CMK (cell line): ENCODE results near the gene JCHAIN.

Source experiments
- DNase-seq: peaks from one replicate; pipeline ENCODE4 v3.0.0-alpha.2; 2010; ENCODE audit warnings: low read depth

Gene JCHAIN

DNA sequence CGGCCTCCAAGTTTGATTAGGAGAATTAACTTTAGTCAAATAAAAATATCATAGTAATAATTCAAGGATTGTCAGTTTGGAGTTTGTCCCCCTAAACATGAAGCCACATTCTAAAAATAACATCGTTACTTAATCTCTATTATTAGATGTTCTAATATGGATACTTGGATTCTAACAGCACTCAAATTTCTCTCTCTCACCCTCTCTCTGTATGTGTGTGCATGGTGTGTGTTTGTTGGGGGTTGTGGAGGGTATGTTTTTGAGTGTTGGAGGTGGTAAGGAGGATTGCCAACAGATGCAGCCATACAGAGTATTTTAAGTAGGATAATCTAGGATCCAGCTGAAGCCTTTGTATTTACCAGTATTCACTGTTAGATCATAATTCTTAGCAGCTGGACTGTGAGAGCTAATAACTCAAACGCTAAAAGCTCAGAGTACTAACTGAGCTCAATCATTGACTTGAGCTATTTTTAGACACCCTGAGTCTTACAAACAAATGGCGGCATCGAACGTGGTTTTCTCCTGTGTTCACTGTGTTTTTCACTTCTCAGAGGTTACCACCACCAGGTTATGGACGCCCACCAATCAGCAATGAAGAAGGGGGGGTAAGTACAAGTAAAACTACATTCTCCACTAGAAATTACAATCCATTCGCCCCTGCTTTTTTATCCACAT is 28.9 kb downstream of the JCHAIN start:
- DNase-seq: no peak

DNA sequence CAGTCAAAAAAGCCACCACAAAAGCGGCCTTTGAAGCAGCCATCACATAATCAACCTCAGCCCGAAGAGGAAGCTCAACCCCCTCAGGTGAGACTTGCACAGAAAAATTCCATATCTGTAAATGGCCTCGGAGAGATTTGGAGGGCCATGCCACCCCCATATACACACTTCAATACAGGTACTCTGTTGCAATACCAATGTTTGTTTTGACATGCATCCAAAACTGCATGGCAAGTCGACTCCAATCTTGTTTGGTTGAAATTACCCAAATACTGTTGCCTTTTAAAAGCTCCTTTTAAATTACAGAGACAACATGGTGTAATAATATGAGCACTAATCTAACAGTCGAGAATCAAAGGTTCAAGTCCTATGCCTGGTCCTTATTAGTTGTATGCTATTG is 31.8 kb downstream of the JCHAIN start:
- DNase-seq: no peak

DNA sequence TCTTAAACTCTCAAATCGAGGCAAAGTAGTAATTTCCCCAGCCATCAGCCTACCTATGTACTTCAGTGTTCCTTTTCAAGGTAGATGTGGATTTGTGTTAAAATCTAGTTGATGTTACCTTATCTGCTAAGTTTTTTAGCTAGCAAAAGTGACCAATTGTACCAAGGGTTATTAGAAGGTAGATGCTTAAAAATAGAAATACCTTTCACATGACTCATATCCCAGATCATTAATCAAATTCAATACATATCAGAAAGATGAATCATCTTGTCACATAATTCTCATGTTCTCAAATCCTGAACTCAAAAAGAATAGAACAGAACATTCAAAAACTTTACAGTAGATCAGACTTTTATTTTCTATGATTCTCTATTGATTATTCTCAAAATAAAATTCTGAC is 34.3 kb downstream of the JCHAIN start:
- DNase-seq: no peak

DNA sequence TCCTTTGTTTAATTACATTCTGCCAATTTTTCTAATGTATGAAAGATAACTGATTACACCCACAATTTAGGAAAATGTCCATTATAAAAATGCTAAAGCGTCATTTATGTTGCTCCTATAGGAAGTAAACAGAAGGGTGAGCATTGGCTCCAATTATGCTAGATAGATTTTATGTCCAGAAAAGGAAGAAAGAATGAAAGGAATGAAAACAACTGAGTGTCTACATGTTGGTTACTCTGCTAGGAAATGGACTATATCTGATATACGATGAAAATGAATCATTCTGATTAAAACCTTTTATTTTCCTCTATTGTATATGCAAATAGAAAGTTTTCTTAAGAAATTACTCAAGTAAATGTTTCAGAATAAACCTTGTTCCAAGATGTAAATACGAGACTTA is 36.1 kb downstream of the JCHAIN start:
- no peak for DNase-seq

DNA sequence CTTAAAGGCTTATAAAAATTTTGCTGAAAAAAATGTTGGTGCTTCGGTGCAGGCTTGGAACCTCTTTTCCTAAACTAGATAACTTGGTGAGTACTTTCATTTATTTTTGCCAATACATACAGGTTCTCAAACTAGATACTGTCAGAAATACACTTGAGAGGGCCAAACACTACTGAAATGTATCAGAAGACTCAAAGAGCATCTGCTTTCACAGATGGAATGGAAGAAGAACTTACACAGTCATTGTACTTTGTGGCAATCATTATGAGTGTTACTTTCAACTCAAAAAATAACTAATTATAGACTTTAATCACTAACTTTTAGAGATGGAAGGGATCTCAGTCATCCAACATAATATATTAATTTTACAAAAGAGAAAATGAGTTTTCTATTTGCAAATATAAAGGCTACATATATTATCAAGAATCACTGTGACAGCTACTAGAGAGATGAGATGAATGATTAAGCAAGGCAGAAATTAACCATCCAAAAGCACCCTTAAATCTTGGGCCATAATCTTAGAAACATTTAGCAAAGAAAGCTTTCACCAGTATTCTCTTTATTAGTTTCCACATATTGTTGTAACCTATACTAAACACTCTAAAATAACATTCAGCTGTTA is 36.7 kb downstream of the JCHAIN start:
- DNase-seq: no peak

DNA sequence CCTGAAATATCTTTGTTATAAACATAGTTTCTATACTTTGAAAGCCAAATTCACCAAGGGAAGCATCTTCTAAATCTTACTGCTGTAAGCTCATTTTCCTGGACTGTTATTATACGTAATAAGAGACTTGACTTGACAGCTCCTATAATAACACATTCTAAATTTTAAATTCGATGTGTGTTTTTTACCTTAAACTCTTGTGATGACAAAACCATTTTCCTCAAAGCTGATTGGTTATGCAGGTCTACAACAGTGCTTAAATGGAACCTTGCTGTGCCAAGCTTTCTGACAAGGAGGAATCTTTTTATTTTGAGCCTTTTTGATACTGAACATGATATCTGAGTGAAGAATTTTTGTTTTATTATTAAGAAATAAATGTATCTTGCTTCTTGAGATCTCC is 37.9 kb downstream of the JCHAIN start, which contains the start of gene ENAM:
TSS of gene ENAM (plus strand) at position 301 of the 400 bp plus-strand sequence. CDS start 757 bp downstream, outside the sequence.
- no peak for DNase-seq

DNA sequence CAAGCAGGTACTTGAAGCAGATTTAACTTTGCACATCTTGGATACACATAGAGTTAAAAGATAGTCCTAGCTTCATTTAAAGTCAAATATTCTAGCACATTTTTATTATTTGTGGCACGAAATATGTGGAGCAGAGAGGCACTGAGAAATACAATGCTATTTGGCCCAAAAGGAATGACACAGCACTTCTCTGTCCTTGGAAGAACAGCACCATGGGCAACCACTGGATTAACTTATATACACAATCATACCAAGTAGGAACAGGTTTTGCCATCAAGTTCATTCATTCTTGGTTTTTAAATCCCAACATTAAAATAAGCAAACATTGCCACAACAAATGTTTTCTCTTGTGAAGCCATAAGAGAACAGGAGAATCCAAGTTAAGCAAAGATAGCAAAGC is 38.7 kb downstream of the JCHAIN start:
- no peak for DNase-seq

DNA sequence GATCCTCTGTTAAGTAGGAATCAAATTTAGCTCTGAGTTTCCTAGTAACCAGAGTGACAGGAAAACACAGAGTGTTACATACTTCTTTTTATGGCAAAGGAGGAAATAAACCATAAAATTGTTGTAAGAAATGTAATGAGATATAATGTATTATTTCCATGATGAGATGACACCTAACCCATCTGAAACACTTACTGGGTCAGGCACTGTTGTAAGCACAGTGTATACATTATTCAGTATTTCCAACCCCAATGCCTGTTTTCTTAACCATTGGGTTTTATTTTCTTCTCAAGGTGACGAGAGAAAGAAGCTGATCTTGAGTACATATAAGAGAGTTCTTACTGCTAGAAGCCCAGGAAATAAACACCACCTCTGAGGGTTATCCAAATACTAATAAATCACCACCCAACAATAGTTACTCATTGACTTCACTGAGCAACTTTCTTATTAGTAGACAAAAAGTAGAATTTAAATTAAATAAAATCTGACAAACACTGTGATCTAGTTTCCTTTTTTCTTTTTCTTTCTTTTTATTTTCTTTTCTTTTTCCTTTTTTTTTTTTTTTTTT is 42.0 kb downstream of the JCHAIN start:
- DNase-seq: no peak

DNA sequence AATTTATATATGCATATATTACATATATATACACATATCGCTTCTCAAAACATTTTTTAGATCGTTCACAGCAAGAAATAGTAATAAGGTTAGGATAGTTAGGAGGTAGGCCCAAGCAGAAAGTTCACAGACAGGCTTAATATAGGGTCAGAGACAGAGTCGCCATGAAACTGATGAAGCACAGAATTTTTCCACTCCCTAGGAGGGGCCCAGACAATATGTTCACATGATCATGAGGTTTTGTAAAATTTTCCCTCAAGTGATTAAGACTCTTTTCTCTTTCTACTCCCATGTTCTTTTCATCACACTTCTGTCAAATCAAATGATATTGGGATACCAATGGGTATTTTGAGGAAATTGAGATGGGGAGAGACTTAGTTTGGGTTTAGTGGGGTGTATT is 43.0 kb downstream of the JCHAIN start:
- DNase-seq: no peak

DNA sequence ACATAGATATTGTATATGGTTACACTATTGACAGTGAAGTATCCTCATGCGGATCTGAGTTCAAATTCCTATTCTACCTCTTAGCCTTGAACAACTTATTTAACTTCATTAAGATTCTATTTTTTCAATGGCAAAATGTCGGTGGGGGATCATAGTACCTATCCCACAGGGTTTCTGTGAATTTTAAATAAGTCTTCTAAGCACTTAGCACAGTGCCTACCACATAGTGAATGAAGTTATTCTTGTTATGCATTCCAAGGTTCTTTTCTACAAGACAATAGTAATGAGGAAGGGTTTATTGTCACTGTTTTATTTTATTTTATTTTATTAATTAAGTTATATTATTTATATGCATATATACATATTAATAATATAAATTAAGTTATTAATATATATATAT is 46.5 kb downstream of the JCHAIN start:
- no peak for DNase-seq

DNA sequence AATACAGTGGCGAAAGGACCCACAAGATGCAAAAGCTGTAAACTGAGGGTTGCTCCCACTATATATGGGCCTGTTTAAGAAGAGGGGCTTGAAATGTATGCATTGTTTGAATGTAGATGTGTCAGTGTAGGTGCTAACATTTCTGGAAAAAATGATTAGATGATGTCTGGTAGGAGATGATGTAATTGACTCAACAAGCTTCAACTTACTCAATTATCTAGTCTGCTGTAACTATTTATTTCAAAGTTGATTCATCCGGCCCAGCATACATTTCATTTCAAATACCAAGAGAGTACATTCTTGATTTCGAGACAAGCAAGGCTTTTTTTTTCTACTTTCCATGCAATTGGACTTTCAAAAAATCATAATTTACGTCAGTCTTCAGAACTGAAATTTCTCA is 47.0 kb downstream of the JCHAIN start:
- DNase-seq: no peak

DNA sequence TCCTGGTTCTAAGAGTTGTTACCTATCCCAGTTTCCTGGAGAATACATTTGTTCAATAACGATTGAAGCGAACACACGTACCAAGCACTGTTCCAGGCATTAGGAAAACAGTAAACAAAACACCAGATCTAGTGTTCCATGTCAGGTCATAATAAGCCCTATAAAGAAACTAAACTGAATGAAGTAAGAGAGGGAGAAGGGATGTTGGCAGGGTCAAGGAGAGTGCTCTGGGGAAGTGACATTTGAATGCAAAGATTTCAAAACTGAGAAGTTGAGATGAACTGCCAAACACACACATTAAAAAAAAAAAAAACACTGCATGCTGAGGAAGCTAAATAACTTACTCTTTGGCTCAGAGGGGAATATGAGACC is 52.1 kb downstream of the JCHAIN start:
- DNase-seq: no peak

DNA sequence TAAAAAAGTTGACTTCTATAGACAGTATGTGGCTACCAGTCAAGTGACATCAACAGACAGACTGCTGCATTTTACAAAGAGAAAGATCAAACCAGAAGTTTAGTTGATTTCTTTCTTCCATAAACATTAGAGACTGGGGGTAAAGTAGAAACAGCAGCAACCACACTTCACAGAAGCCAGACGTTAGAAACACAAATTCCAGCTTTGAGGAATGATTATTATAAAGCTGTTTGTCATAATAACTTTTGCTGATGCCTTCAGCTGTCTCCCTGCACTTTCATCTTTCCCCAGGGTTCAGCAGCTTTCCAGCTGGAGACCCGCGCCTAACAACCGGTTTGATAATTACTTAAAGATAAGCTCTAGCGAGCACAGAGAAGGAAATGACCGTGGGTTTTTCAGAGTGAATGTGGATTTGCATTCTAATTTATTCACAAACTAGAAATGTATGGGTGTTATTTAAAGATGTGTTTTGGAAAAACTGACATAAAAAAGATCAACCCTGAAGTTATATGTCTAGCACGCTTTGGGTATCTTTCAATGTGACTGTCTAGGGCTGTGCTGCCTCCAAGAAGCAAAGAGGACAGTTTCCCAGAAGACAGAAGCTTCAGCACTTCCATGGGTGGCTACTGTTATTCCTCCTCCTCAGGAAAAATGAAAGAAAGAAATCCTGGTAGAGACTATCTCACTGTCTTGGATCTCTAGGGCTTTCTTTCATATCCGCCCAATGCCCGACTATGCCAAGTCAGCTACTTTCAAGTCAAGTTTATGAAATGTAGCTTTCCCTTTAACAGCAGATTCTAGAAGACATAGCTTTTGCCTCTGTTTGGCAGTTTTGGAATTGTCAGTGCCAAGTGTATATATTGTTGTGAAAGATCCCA is 52.8 kb downstream of the JCHAIN start:
- DNase-seq: no peak

DNA sequence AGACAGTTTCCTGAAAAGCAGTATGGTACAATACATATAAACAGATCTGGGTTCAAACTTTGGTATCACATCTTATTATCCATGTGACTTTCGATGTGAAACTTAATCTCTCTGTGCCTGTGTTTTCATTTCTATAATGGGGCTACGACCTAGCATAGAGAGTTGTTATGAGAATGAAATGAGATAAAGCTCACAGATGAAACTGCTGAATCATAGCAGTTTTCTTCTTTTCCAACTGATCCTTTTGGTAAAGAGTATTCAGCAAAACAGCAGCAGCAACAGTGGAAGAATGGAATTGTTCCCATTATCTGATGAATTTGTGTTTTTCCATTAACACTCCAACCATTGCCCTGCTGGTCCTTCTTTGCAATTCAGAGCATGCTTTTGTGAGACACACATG is 58.0 kb downstream of the JCHAIN start:
- no peak for DNase-seq

DNA sequence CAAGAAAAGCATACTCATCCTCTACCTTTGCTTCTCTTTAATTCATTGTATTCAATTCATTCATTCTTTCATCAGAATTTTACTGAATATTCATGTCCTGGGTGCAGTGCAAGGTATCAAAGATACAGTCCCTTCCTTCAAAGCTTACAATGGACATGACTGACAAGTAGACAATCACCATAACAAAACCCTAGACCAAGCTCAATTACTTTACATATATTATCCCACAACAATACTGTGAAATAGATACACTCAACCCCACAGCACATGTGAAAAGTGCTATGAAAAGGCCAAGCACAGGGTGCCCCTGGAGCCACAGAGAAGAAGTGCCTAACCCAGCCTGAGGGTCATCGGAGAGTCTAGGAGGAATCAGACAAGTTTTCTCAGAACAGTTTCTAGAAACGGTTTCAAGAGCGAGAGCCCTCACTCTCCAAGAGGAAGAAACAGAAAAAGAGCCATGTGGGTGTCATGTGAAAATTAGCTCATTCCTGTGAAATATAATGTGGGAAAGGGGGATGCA is 58.9 kb downstream of the JCHAIN start:
- no peak for DNase-seq

DNA sequence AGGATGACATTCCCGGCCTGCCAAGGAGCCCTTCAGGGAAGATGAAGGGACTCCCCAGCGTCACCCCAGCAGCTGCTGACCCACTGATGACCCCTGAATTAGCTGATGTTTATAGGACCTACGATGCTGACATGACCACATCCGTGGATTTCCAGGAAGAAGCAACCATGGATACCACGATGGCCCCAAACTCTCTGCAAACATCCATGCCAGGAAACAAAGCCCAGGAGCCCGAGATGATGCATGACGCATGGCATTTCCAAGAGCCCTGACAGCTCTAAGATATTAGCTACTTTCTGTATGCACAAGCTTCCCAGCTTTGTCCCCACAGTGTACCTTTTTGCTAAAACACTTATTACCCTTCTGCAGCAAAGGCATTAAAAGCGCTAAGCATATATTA is 59.8 kb downstream of the JCHAIN start:
- no peak for DNase-seq
